OCI-LY1 (cell line): Measurements from ENCODE around the gene PERCC1.
A peak's percentile ranks its signal among the peaks of the same experiment; 100 is the strongest.

Source experiments
- EZH2 ChIP-seq: fragments of 200-600 bp; sonication (generic), shearing (Covaris generic); IDR thresholded peaks from 2 replicates; pipeline ENCODE4 v1.8.0; 2017; ENCODE audit warnings: borderline replicate concordance, mixed run types, mild to moderate bottlenecking, antibody characterized with exemption, low read length, moderate library complexity, mixed read lengths
- TF ChIP-seq, protein P1 (sequence below): fragments of 200-600 bp; sonication (generic), shearing (Covaris generic); IDR thresholded peaks from 2 replicates; pipeline ENCODE4 v1.5.1; 2017; ENCODE audit warnings: mild to moderate bottlenecking, antibody characterized with exemption, low read length, moderate library complexity, mixed read lengths

DNA sequence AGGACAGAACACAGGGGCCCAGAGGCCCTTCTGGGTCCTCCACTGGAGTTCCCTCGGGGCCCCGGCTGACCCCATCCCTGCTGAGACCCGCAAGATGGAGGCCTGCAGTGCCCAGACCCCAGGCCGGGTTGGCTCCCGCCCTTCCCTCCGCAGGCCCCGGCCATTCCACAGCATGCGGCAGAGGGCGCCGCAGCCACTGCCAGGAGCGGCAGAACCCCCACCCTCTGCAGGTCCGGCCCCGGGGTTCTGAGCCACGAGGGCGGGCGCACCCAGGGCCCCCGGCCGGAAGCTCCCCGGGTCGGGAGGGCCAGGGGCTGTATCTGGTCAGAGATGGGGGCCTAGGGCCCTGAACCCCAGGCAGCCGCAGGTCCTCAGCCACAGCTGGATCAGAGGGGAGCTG, 2.4 kb upstream of the PERCC1 start:
- TF ChIP-seq, protein P1, sequence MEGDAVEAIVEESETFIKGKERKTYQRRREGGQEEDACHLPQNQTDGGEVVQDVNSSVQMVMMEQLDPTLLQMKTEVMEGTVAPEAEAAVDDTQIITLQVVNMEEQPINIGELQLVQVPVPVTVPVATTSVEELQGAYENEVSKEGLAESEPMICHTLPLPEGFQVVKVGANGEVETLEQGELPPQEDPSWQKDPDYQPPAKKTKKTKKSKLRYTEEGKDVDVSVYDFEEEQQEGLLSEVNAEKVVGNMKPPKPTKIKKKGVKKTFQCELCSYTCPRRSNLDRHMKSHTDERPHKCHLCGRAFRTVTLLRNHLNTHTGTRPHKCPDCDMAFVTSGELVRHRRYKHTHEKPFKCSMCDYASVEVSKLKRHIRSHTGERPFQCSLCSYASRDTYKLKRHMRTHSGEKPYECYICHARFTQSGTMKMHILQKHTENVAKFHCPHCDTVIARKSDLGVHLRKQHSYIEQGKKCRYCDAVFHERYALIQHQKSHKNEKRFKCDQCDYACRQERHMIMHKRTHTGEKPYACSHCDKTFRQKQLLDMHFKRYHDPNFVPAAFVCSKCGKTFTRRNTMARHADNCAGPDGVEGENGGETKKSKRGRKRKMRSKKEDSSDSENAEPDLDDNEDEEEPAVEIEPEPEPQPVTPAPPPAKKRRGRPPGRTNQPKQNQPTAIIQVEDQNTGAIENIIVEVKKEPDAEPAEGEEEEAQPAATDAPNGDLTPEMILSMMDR, result peak; percentile 31
- no peak for TF ChIP-seq EZH2
